HepG2 (cell line): ENCODE measurements around the gene ERLIN1. TPM values are rescaled to one million over a fixed set of nuclear protein-coding genes. Genes with fewer than 3 reads are reported as not detected.
A peak's percentile ranks its signal among the peaks of the same experiment; 100 is the strongest.

Experiments used
- ATAC-seq: fragments of 200-7000 bp; cut with Tn5 transposase; 3 replicates; pipeline ENCODE4 v1.9.1; 2020; ENCODE audit warnings: mild to moderate bottlenecking, moderate library complexity
- BruUV-seq: library from RNA; stranded (reverse); fragments of 400-500 nt; replicated peaks from 2 replicates; lab custom pipeline; 2021; lab: Mats Ljungman, UMichigan
- CTCF ChIA-PET: fragments of 300-600 bp; formaldehyde crosslinking; extraction: SDS; loops from one replicate; lab custom pipeline; 2021; ENCODE audit warnings: low total read pairs, inconsistent platforms, low intra/inter-chr PET ratio; lab: Yijun Ruan, JAX
- POLR2A ChIA-PET: fragments of 350-600 bp; sonication (Branson Sonifier 250); formaldehyde crosslinking; loops from one replicate; lab custom pipeline; 2020; ENCODE audit warnings: antibody characterized with exemption, inconsistent platforms; lab: Yijun Ruan, JAX
- DNase-seq: peaks from one replicate; pipeline ENCODE4 v3.0.0-alpha.2; 2015; ENCODE audit warnings: low spot score
- FAIRE-seq: peaks from 3 replicates; lab custom pipeline; 2011; peaks lifted over from hg19 to GRCh38; lab: Jason Lieb, UNC
- H2AFZ ChIP-seq: one replicate; pipeline ENCODE4 v1.6.1; 2011; ENCODE audit warnings: low read length, inconsistent platforms
- H3K27ac ChIP-seq: fragments of 300-600 bp; 3 replicates; pipeline ENCODE4 v1.8.0; 2011; ENCODE audit warnings: mixed run types, mild to moderate bottlenecking, mixed read lengths, low read length, inconsistent platforms; ENCODE audit not compliant: insufficient read depth; ENCODE audit errors: extremely low read length
- H3K27me3 ChIP-seq, 2 experiments: fragments of 200-600 bp in 1 of 2; 2 replicates in 1 of 2; 3 replicates in 1 of 2; pipeline versions ENCODE4 v1.6.0 to v1.8.0; 2011; ENCODE audit warnings: low read length in 2 of 2, mild to moderate bottlenecking in 2 of 2, moderate library complexity in 2 of 2, inconsistent platforms in 1 of 2; ENCODE audit not compliant: insufficient read depth in 2 of 2, control insufficient read depth in 1 of 2
- H3K36me3 ChIP-seq, 2 experiments: fragments of 200-600 bp in 1 of 2; replicated peaks in 1 of 2; 2 replicates in 1 of 2; 3 replicates in 1 of 2; pipeline versions ENCODE4 v1.5.1 to v1.8.0; 2011; ENCODE audit warnings: low read length in 2 of 2, inconsistent platforms in 1 of 2; ENCODE audit not compliant: insufficient read depth in 2 of 2, control insufficient read depth in 1 of 2
- H3K4me1 ChIP-seq: 2 replicates; pipeline ENCODE4 v1.5.1; 2012; ENCODE audit warnings: low read length, inconsistent platforms; ENCODE audit not compliant: insufficient read depth
- H3K4me2 ChIP-seq: 2 replicates; pipeline ENCODE4 v1.6.0; 2011; ENCODE audit warnings: low read depth, low read length, inconsistent platforms
- H3K4me3 ChIP-seq, 3 experiments: fragments of 200-600 bp in 1 of 3; sonication (generic), shearing (Covaris generic) in 1 of 3; replicated peaks in 1 of 3; 2 replicates each; pipeline ENCODE4 v1.5.1; 2011 to 2016; ENCODE audit warnings: low read length in 3 of 3, inconsistent platforms in 2 of 3, low read depth in 2 of 3, mild to moderate bottlenecking in 2 of 3, control low read depth in 1 of 3, mixed read lengths in 1 of 3; ENCODE audit not compliant: insufficient read depth in 1 of 3
- H3K79me2 ChIP-seq: one replicate; pipeline ENCODE4 v1.6.1; 2011; ENCODE audit warnings: low read length, inconsistent platforms; ENCODE audit not compliant: insufficient read depth
- H3K9ac ChIP-seq: 2 replicates; pipeline ENCODE4 v1.6.0; 2011; ENCODE audit warnings: mild to moderate bottlenecking, low read depth, low read length, inconsistent platforms; ENCODE audit not compliant: insufficient read depth
- H3K9me3 ChIP-seq: 2 replicates; pipeline ENCODE4 v1.5.1; 2012; ENCODE audit warnings: mild to moderate bottlenecking, low read length
- H4K20me1 ChIP-seq: 2 replicates; pipeline ENCODE4 v1.6.0; 2011; ENCODE audit warnings: inconsistent platforms, mild to moderate bottlenecking, low read length, moderate library complexity; ENCODE audit not compliant: insufficient read depth
- AGO1 ChIP-seq: fragments of 200-400 bp; formaldehyde crosslinking; IDR thresholded peaks from 2 replicates; pipeline ENCODE4 v1.6.1; 2017; ENCODE audit warnings: mild to moderate bottlenecking, low read depth, low read length, moderate library complexity; ENCODE audit not compliant: poor library complexity, severe bottlenecking
- DBP ChIP-seq: sonication (generic); formaldehyde crosslinking; IDR thresholded peaks from 2 replicates; pipeline ENCODE4 v1.4.0; 2020; ENCODE audit warnings: missing genetic modification reagents; ENCODE audit errors: not compliant biosample characterization
- DMTF1 ChIP-seq: sonication (generic); formaldehyde crosslinking; IDR thresholded peaks from 2 replicates; pipeline ENCODE4 v1.4.0; 2020; ENCODE audit warnings: mild to moderate bottlenecking, missing genetic modification reagents
- E2F1 ChIP-seq: sonication (generic); formaldehyde crosslinking; IDR thresholded peaks from 2 replicates; pipeline ENCODE4 v1.5.0; 2020; ENCODE audit warnings: missing genetic modification reagents
- FOXO4 ChIP-seq: sonication (generic); formaldehyde crosslinking; conservative IDR thresholded peaks from 2 replicates; pipeline ENCODE4 v1.8.1; 2023; ENCODE audit warnings: missing genetic modification reagents
- GFI1 ChIP-seq: sonication (generic); formaldehyde crosslinking; IDR thresholded peaks from 2 replicates; pipeline ENCODE4 v1.5.0; 2020; ENCODE audit warnings: missing genetic modification reagents, mild to moderate bottlenecking, borderline replicate concordance
- NR2C2 ChIP-seq: sonication (generic); formaldehyde crosslinking; IDR thresholded peaks from 2 replicates; pipeline ENCODE4 v1.4.0; 2020; ENCODE audit warnings: missing genetic modification reagents, mild to moderate bottlenecking, moderate library complexity, borderline replicate concordance
- TCF12 ChIP-seq, 2 experiments: fragments of 450-650 bp in 1 of 2; sonication (generic) in 1 of 2; formaldehyde crosslinking in 1 of 2; IDR thresholded peaks; 2 replicates each; pipeline versions ENCODE4 v1.6.1 to v1.8.0; 2017 to 2022; ENCODE audit warnings: antibody characterized with exemption in 1 of 2, mild to moderate bottlenecking in 1 of 2, missing genetic modification reagents in 1 of 2, moderate library complexity in 1 of 2
- ZBTB21 ChIP-seq: sonication (generic); formaldehyde crosslinking; IDR thresholded peaks from 2 replicates; pipeline ENCODE4 v1.4.0; 2020; ENCODE audit warnings: missing genetic modification reagents
- ZNF382 ChIP-seq: sonication (generic); formaldehyde crosslinking; IDR thresholded peaks from 2 replicates; pipeline ENCODE4 v1.5.0; 2020; ENCODE audit warnings: missing genetic modification reagents, mild to moderate bottlenecking, borderline replicate concordance
- ZNF530 ChIP-seq: sonication (generic); formaldehyde crosslinking; IDR thresholded peaks from 2 replicates; pipeline ENCODE4 v1.5.0; 2020; ENCODE audit warnings: low read depth, mild to moderate bottlenecking, missing genetic modification reagents
- ZNF607 ChIP-seq: sonication (generic); formaldehyde crosslinking; IDR thresholded peaks from 2 replicates; pipeline ENCODE4 v1.5.1; 2020; ENCODE audit warnings: missing genetic modification reagents, mild to moderate bottlenecking, borderline replicate concordance
- ZNF761 ChIP-seq: sonication (generic); formaldehyde crosslinking; conservative IDR thresholded peaks from 2 replicates; pipeline ENCODE4 v1.4.0; 2020; ENCODE audit warnings: mild to moderate bottlenecking, missing genetic modification reagents
- WGBS: methylation state at CpG from one replicate; pipeline ENCODE4 v1.1.6; 2017; ENCODE audit warnings: low lambda C conversion rate; 5-methylcytosine and 5-hydroxymethylcytosine counted together
- in situ Hi-C: cut with HindIII; loops from 2 replicates; pipeline ENCODE4 v1.10.0; 2017; ENCODE audit warnings: low pct_unique_long_range_greater_than_20kb; ENCODE audit not compliant: extremely low pct_ligation_motif_present
- intact Hi-C: fragments of 100-400 bp; cut with micrococcal nuclease; formaldehyde crosslinking; loops from one replicate; pipeline ENCODE4 v1.10.0; 2022; ENCODE audit not compliant: unreplicated experiment
- polyA plus RNA-seq, 8 experiments: library from polyadenylated mRNA; depleted of rRNA in 3 of 8; stranded (reverse) in 7 of 8; unstranded in 1 of 8; fragments of >200 nt; fragmentation: Illumina TruSeq in 4 of 8; extraction: Trizol in 4 of 8; gene quantifications; 2 replicates each; pipeline versions ENCODE4 v1.2.1 to v1.2.3, GENCODE V29; 2011 to 2016; ENCODE audit warnings: low read depth in 4 of 8, missing spikeins in 1 of 8, mixed read lengths in 1 of 8; ENCODE audit not compliant: insufficient read depth in 1 of 8
- total RNA-seq, 5 experiments: library from RNA; depleted of rRNA; stranded (reverse); fragments of >200 nt; fragmentation: Illumina TruSeq; extraction: Trizol; gene quantifications; 2 replicates each; pipeline ENCODE4 v1.2.3, GENCODE V29; 2016; ENCODE audit warnings: low read depth in 1 of 5

ERLIN1 gene
- total and polyA plus RNA-seq, 2 of the 13 experiments (the other 11 are each of a cell fraction or from before 2014, with no cell fraction given), result 56.8 to 69.3 TPM

- TF ChIP-seq DMTF1, result no peak
Measured at GRCh38 chr10:100101192-100102076, 84.4 kb downstream of the ERLIN1 start (continued).

- Histone ChIP-seq H3K27ac (peak overlapping the region; percentile 95), H3K4me3 (peak overlapping the region; percentile 41 to 69 (median 50)), H4K20me1 (no peaks in the 10 kb centered on the region), H3K4me2 (peak overlapping the region; percentile 99), H3K4me1 (peaks cover 39% of the 10 kb centered on the region), H3K9ac (peak overlapping the region; percentile 80), H3K9me3 (no peaks in the 10 kb centered on the region), H3K79me2 (no peaks in the 10 kb centered on the region), H2AFZ (peak overlapping the region; percentile 60), H3K27me3 (no peaks in the 10 kb centered on the region), H3K36me3 (no peaks in the 10 kb centered on the region)
- CTCF ChIA-PET, result interaction anchor here (1.2 kb wide), 1 partner anchor 255 kb away, joined by 3 read pairs; no protein-coding TSS in a partner anchor
- POLR2A ChIA-PET, result interaction anchor here (1.0 to 1.8 kb wide), 3 partner anchors 15 to 62 kb away, joined by 3 to 7 read pairs (median 6); partner anchors contain the start of gene CPN1
- ATAC-seq (peak; percentile 67), FAIRE-seq (peak; percentile 79), DNase-seq (peak; percentile 76)
- WGBS, result 4% methylated on average over 6 of the region's 6 CpGs
- no TSS peak for BruUV-seq
- intact Hi-C loops, result loop anchor here (1.0 to 5.0 kb wide), 5 partner anchors 15 to 243 kb away; partner anchors contain the start of gene ERLIN1
- in situ Hi-C loops, result loop anchor here (10.0 kb wide), 1 partner anchor 246 kb away; no protein-coding TSS in a partner anchor
- TF ChIP-seq ZNF382 (CRISPR knock-in tag) (no peak), FOXO4 (CRISPR knock-in tag) (no peak), E2F1 (CRISPR knock-in tag) (no peak), DBP (CRISPR knock-in tag) (no peak), GFI1 (no peak), AGO1 (no peak), ZBTB21 (CRISPR knock-in tag) (no peak), ZNF530 (CRISPR knock-in tag) (no peak), ZNF607 (CRISPR knock-in tag) (no peak), NR2C2 (CRISPR knock-in tag) (no peak), ZNF761 (CRISPR knock-in tag) (no peak; the same call in 1 of the 2 replicates), TCF12 (IDR thresholded peaks at IDR 0.05) (no peak), TCF12 (CRISPR knock-in tag; IDR thresholded peaks at IDR 0.05) (no peak)
Measured at GRCh38 chr10:100100651-100101184, 85.1 kb downstream of the ERLIN1 start.
